Lower leg skin (tissue), 4 donors: ENCODE results near the gene AK1. TPM values are rescaled to one million over a fixed set of nuclear protein-coding genes. Genes with fewer than 3 reads are reported as not detected.
"Not testable (repeated sequence)": the region's sequence is repeated elsewhere in the genome, so short reads cannot be mapped to it uniquely, and the experiment has no call there.

Source experiments
- DNase-seq, 2 donors: peaks; one replicate each; pipeline ENCODE4 v3.0.0-alpha.2; 2019; ENCODE audit warnings: low spot score in 2 of 2
- H3K4me3 ChIP-seq: fragments of 200-600 bp; sonication (generic); 2 replicates; pipeline ENCODE4 v1.5.1; 2017; ENCODE audit warnings: mild to moderate bottlenecking, low read depth; ENCODE audit not compliant: poor library complexity, severe bottlenecking
- CTCF ChIP-seq, 3 donors: fragments of 450-650 bp; IDR thresholded peaks; one replicate each; pipeline ENCODE4 v1.5.1; 2016; ENCODE audit warnings: antibody characterized with exemption in 3 of 3, mild to moderate bottlenecking in 3 of 3, moderate library complexity in 2 of 3
- POLR2A ChIP-seq, 2 donors: fragments of 450-650 bp; IDR thresholded peaks; one replicate each; pipeline ENCODE4 v1.6.1; 2016 to 2017; ENCODE audit warnings: antibody characterized with exemption in 2 of 2, mild to moderate bottlenecking in 1 of 2, moderate library complexity in 1 of 2
- WGBS, 2 donors: methylation state at CpG; one replicate each; pipeline ENCODE4 v1.1.5; 2018; 5-methylcytosine and 5-hydroxymethylcytosine counted together
- intact Hi-C: fragments of 100-400 bp; cut with DNase I; formaldehyde crosslinking; loops from one replicate; pipeline ENCODE4 v1.15.0; 2023; ENCODE audit warnings: low total_unique reads
- total RNA-seq, 4 donors: library from RNA; depleted of rRNA; stranded (reverse); fragments of >200 nt; gene quantifications; one replicate each; pipeline ENCODE4 v1.1.0, GENCODE V29; 2016

AK1 gene
- total RNA-seq, 4 donors from 2014 or later, result 9.5 to 35.4 (median 19.8) TPM

GRCh38 chr9:127885508-127886281, 8.2 kb upstream of the AK1 start:
- no peak for DNase-seq
- intact Hi-C loops, result no loop called here
- WGBS, 2 donors, result 80 to 82% methylated on average over 13 of the region's 13 CpGs
- TF ChIP-seq POLR2A (IDR thresholded peaks at IDR 0.05) (no peak), CTCF (IDR thresholded peaks at IDR 0.05) (no peak)
- H3K4me3 ChIP-seq, result no peak overlapping the region

- 82 to 83% methylated on average over 15 of the region's 15 CpGs for WGBS, 2 donors
- TF ChIP-seq CTCF (IDR thresholded peaks at IDR 0.05) (no peak), POLR2A (IDR thresholded peaks at IDR 0.05) (no peak)
- no peak overlapping the region for H3K4me3 ChIP-seq
- intact Hi-C loops, result no loop called here
- DNase-seq, result no peak
Measured at GRCh38 chr9:127884976-127885490, 7.6 kb upstream of the AK1 start.

- DNase-seq, result peak in 1 of 2 donors; percentile 84
- TF ChIP-seq CTCF (IDR thresholded peaks at IDR 0.05) (no peak), POLR2A (IDR thresholded peaks at IDR 0.05) (no peak)
- 47 to 59% methylated on average over 11 of the region's 11 CpGs for whole genome bisulfite sequencing, 2 donors
- intact Hi-C loops, result no loop called here
- no peak overlapping the region for H3K4me3 ChIP-seq
Measured at GRCh38 chr9:127884427-127884911, 7.0 kb upstream of the AK1 start.

- whole genome bisulfite sequencing, 2 donors, result 83 to 84% methylated on average over 7 of the region's 7 CpGs
- TF ChIP-seq POLR2A (IDR thresholded peaks at IDR 0.05) (no peak), CTCF (IDR thresholded peaks at IDR 0.05) (no peak)
Measured at GRCh38 chr9:127883959-127884358, 6.5 kb upstream of the AK1 start.

GRCh38 chr9:127881715-127882114, 4.2 kb upstream of the AK1 start:
- 87 to 93% methylated on average over 3 of the region's 3 CpGs for WGBS, 2 donors
- intact Hi-C loops, H3K4me3 ChIP-seq, DNase-seq: not testable (repeated sequence)

More at GRCh38 chr9:127883959-127884358, 6.5 kb upstream of the AK1 start:
- intact Hi-C loops, result no loop called here
- no peak for DNase-seq
- no peak overlapping the region for H3K4me3 ChIP-seq

- no peak overlapping the region for H3K4me3 ChIP-seq
- intact Hi-C loops, result no loop called here
- DNase-seq, result no peak
- no peak for TF ChIP-seq CTCF (IDR thresholded peaks at IDR 0.05)
- TF ChIP-seq POLR2A (IDR thresholded peaks at IDR 0.05), result no peak
- WGBS, 2 donors, result 69 to 75% methylated on average over 8 of the region's 8 CpGs
Measured at GRCh38 chr9:127880143-127880542, 2.7 kb upstream of the AK1 start.
